Activated B cell treated with CpG ODN at 0.5 μM for 24 hours (primary cell): ENCODE data around the gene ERMN. TPM values are rescaled to one million over a fixed set of nuclear protein-coding genes. Genes with fewer than 3 reads are reported as not detected.

Source experiments
- ATAC-seq: fragments of 200-7000 bp; cut with Tn5 transposase; one replicate; pipeline ENCODE4 v1.10.0; 2021; ENCODE audit warnings: low read depth, mild to moderate bottlenecking, moderate library complexity
- CTCF ChIA-PET: fragments of 350-600 bp; sonication (Branson Sonifier 250); formaldehyde crosslinking; loops from one replicate; lab custom pipeline; 2021; ENCODE audit warnings: antibody characterized with exemption; lab: Charles Lee
- POLR2A ChIA-PET: fragments of 350-600 bp; sonication (Branson Sonifier 250); formaldehyde crosslinking; loops from one replicate; lab custom pipeline; 2021; ENCODE audit warnings: antibody characterized with exemption; lab: Charles Lee
- DNase-seq: peaks from one replicate; pipeline ENCODE4 v3.0.0; 2022
- H3K27ac Mint-ChIP-seq: one replicate; pipeline ENCODE4 v1.8.0; 2020; ENCODE audit warnings: mixed read lengths
- H3K27me3 Mint-ChIP-seq: one replicate; pipeline ENCODE4 v1.8.0; 2021; ENCODE audit warnings: mixed read lengths
- H3K36me3 Mint-ChIP-seq: one replicate; pipeline ENCODE4 v1.8.0; 2021; ENCODE audit warnings: low read depth, mixed read lengths
- H3K4me1 Mint-ChIP-seq: one replicate; pipeline ENCODE4 v1.8.0; 2021; ENCODE audit warnings: mixed read lengths
- H3K4me3 Mint-ChIP-seq: one replicate; pipeline ENCODE4 v1.8.0; 2020; ENCODE audit warnings: mild to moderate bottlenecking, mixed read lengths
- H3K9me3 Mint-ChIP-seq: one replicate; pipeline ENCODE4 v1.8.0; 2020; ENCODE audit warnings: mixed read lengths
- CTCF ChIP-seq: fragments of 200-600 bp; IDR thresholded peaks from one replicate; pipeline ENCODE4 v1.8.0; 2022; ENCODE audit warnings: antibody characterized with exemption, mild to moderate bottlenecking
- intact Hi-C: fragments of 100-400 bp; cut with micrococcal nuclease; formaldehyde crosslinking; loops from one replicate; pipeline ENCODE4 v1.15.1; 2024
- total RNA-seq: library from RNA; stranded (reverse); gene quantifications from 2 replicates; pipeline ENCODE4 v1.2.3, GENCODE V29; 2022

Gene ERMN
- total RNA-seq, 1 donor from 2014 or later = 8.1 TPM

GRCh38 chr2:157319795-157320194 lies 5.8 kb downstream of the ERMN start:
- ChIA-PET POLR2A (interaction anchor here (0.6 kb wide), 1 partner anchor 765 kb away, joined by 3 read pairs; no protein-coding TSS in a partner anchor), CTCF (interaction anchor here (2.0 to 2.4 kb wide), 2 partner anchors 8 to 18 kb away, joined by 7 to 9 read pairs; no protein-coding TSS in a partner anchor)
- no peak overlapping the region for H3K4me3 Mint-ChIP-seq
- H3K36me3 Mint-ChIP-seq = peaks cover 18% of the 10 kb centered on the region
- DNase-seq (no peak), ATAC-seq (no peak)
- H3K4me1 Mint-ChIP-seq = no peaks in the 10 kb centered on the region
- H3K27me3 Mint-ChIP-seq = no peaks in the 10 kb centered on the region
- intact Hi-C loops = no loop called here
- H3K27ac Mint-ChIP-seq = no peak overlapping the region
- TF ChIP-seq CTCF = no peak
- H3K9me3 Mint-ChIP-seq = no peaks in the 10 kb centered on the region

DNA sequence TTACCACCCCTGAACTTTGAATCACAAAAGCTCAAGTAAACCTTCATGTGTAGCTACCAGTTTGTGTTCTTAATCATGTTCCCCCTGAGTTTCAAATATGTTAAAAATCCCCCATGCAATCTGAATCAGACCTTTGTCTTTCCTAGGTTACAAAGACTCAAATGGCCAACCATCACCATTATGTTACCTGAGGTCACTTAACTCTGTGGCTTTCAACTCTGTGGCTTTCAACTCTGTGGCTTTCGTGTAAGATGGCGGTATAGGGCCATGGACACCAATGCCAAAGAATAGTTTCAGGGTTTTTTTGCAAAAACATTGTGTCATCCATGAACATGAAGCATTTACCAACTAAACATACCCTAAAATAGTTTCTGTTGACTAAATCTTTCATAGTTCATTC lies 6.7 kb downstream of the ERMN start:
- Mint-ChIP-seq H3K27me3 (no peaks in the 10 kb centered on the region), H3K36me3 (peaks cover 17% of the 10 kb centered on the region), H3K4me3 (no peak overlapping the region), H3K4me1 (no peaks in the 10 kb centered on the region), H3K27ac (no peak overlapping the region), H3K9me3 (no peaks in the 10 kb centered on the region)
- no peak for ATAC-seq
- ChIA-PET CTCF (interaction anchor here (2.0 to 2.4 kb wide), 2 partner anchors 9 to 17 kb away, joined by 7 to 9 read pairs; no protein-coding TSS in a partner anchor), POLR2A (no interaction called here)
- intact Hi-C loops = no loop called here
- no peak for TF ChIP-seq CTCF
- DNase-seq = no peak

DNA sequence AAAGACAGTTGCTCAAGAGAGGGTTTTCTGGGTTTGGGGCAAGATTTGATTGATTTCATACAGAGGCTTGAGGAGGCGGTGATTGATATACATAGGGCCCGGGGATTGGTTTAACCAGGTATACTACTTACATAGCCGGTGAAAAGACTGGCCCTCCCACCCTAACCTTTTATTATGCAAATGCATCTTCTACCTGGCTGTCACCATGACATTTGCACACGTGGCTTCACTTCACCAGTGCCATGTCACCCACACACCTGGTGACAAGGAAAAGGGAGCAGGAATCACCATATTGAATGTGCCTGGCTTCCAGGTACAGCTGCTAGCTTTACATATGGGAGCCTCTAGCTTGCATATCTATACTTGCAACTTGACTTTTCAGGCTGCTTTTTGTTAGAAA lies 9.7 kb downstream of the ERMN start:
- DNase-seq (no peak), ATAC-seq (no peak)
- no peaks in the 10 kb centered on the region for H3K27me3 Mint-ChIP-seq
- intact Hi-C loops = no loop called here
- no peaks in the 10 kb centered on the region for H3K9me3 Mint-ChIP-seq
- no peak overlapping the region for H3K27ac Mint-ChIP-seq
- H3K4me3 Mint-ChIP-seq = no peak overlapping the region
- no peak for TF ChIP-seq CTCF
- peaks cover 5% of the 10 kb centered on the region for H3K36me3 Mint-ChIP-seq
- CTCF ChIA-PET = interaction anchor here (1.3 kb wide), 1 partner anchor 13 kb away, joined by 3 read pairs; no protein-coding TSS in a partner anchor
- no peaks in the 10 kb centered on the region for H3K4me1 Mint-ChIP-seq
- POLR2A ChIA-PET = no interaction called here

DNA sequence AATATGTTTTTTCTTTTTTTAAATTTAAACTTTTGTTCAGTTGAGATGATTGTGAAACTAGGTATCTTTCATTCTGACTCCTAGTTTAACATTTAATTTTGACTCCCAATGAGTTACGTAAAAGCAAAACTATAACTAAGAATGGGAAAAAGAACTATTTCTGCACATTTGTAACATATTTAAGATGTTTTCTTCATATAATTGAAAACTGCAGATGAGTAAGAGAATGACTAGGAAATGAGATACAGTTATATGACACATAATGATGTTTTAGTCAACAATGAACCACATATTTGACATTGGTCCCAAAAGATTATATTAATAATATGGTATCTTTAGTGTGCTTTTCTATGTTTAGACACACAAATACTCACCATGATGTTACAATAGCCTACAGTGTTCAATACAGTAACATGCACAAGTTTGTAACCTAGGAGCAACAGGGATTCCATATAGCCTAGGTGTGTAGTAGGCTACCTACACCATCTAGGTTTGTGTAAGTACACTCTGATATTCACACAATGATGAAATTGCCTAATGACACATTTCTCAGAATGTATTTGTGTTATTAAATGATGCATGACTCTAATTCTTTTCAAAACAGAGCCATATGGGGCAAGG lies 12.6 kb downstream of the ERMN start:
- H3K4me3 Mint-ChIP-seq = no peak overlapping the region
- ATAC-seq (no peak), DNase-seq (no peak)
- CTCF ChIA-PET = no interaction called here
- no peaks in the 10 kb centered on the region for H3K4me1 Mint-ChIP-seq
- intact Hi-C loops = no loop called here
- no peaks in the 10 kb centered on the region for H3K27me3 Mint-ChIP-seq
- H3K9me3 Mint-ChIP-seq = no peaks in the 10 kb centered on the region
- POLR2A ChIA-PET = no interaction called here
- no peak for TF ChIP-seq CTCF
- no peak overlapping the region for H3K27ac Mint-ChIP-seq
- H3K36me3 Mint-ChIP-seq = no peaks in the 10 kb centered on the region

- no peak for TF ChIP-seq CTCF
- ChIA-PET CTCF (interaction anchor here (2.2 kb wide), 1 partner anchor 10 kb away, joined by 13 read pairs; no protein-coding TSS in a partner anchor), POLR2A (no interaction called here)
- no peak overlapping the region for H3K4me3 Mint-ChIP-seq
- intact Hi-C loops = no loop called here
- no peaks in the 10 kb centered on the region for H3K36me3 Mint-ChIP-seq
- no peak overlapping the region for H3K27ac Mint-ChIP-seq
- no peaks in the 10 kb centered on the region for H3K9me3 Mint-ChIP-seq
- no peak for ATAC-seq
- no peak for DNase-seq
- H3K4me1 Mint-ChIP-seq = peaks cover 2% of the 10 kb centered on the region
- H3K27me3 Mint-ChIP-seq = no peaks in the 10 kb centered on the region
Measured at GRCh38 chr2:157311706-157312105, 13.9 kb downstream of the ERMN start.
